H1 (cell line): ENCODE results near the gene DYNLT2B. TPM values are rescaled to one million over a fixed set of nuclear protein-coding genes. Genes with fewer than 3 reads are reported as not detected.

Experiments
- CTCF ChIA-PET: fragments of 300-600 bp; sonication (Branson Sonifier 250); formaldehyde crosslinking; loops from one replicate; lab custom pipeline; 2021; ENCODE audit not compliant: partially characterized antibody; lab: Charles Lee
- POLR2A ChIA-PET: fragments of 300-600 bp; sonication (Branson Sonifier 250); formaldehyde crosslinking; loops from one replicate; lab custom pipeline; 2021; ENCODE audit warnings: inconsistent platforms; ENCODE audit not compliant: partially characterized antibody; lab: Charles Lee
- DNase-seq, 2 experiments: peaks; one replicate each; pipeline versions ENCODE4 v3.0.0 to v3.0.0-alpha.2; 2010 to 2022; ENCODE audit warnings: low spot score in 2 of 2, low read depth in 1 of 2, mixed read lengths in 1 of 2
- FAIRE-seq: peaks from 2 replicates; lab custom pipeline; 2011; peaks lifted over from hg19 to GRCh38; lab: Jason Lieb, UNC
- H2AFZ ChIP-seq: 2 replicates; pipeline ENCODE4 v1.8.1; 2012; ENCODE audit warnings: low read length, inconsistent platforms
- H2AK5ac ChIP-seq: 2 replicates; pipeline ENCODE4 v1.6.1; 2013; ENCODE audit warnings: low read depth, low read length
- H2BK120ac ChIP-seq: replicated peaks from 2 replicates; pipeline ENCODE3; 2013; ENCODE audit warnings: low read depth, low read length, inconsistent platforms
- H2BK12ac ChIP-seq: 2 replicates; pipeline ENCODE4 v1.6.1; 2013; ENCODE audit warnings: low read depth, low read length
- H2BK15ac ChIP-seq: 2 replicates; pipeline ENCODE4 v1.6.1; 2013; ENCODE audit warnings: low read length
- H2BK20ac ChIP-seq: 2 replicates; pipeline ENCODE4 v1.6.1; 2013; ENCODE audit warnings: low read length
- H2BK5ac ChIP-seq: 2 replicates; pipeline ENCODE4 v1.6.1; 2013; ENCODE audit warnings: low read depth, low read length
- H3K14ac ChIP-seq: 2 replicates; pipeline ENCODE4 v1.6.1; 2013; ENCODE audit warnings: inconsistent platforms; ENCODE audit not compliant: insufficient read length
- H3K18ac ChIP-seq: 2 replicates; pipeline ENCODE4 v1.6.1; 2013; ENCODE audit warnings: low read length; ENCODE audit errors: extremely low read depth
- H3K23ac ChIP-seq: 2 replicates; pipeline ENCODE4 v1.6.1; 2013; ENCODE audit warnings: inconsistent platforms; ENCODE audit not compliant: insufficient read length
- H3K23me2 ChIP-seq: 2 replicates; pipeline ENCODE4 v1.6.1; 2013; ENCODE audit warnings: low read depth, low read length
- H3K27ac ChIP-seq: 2 replicates; pipeline ENCODE4 v1.6.1; 2011; ENCODE audit warnings: low read depth, low read length, inconsistent platforms
- H3K27me3 ChIP-seq, 4 experiments: replicated peaks in 1 of 4; 1 replicate in 1 of 4; 2 replicates in 3 of 4; pipeline versions ENCODE4 v1.6.1 to v1.8.1; 2011 to 2013; ENCODE audit warnings: low read length in 3 of 4, mild to moderate bottlenecking in 3 of 4, inconsistent platforms in 2 of 4, mixed read lengths in 2 of 4, moderate library complexity in 1 of 4; ENCODE audit not compliant: control insufficient read depth in 3 of 4, insufficient read depth in 3 of 4; ENCODE audit errors: extremely low read depth in 1 of 4
- H3K36me3 ChIP-seq, 4 experiments: 2 replicates each; pipeline versions ENCODE4 v1.6.1 to v1.8.1; 2011 to 2013; ENCODE audit warnings: mild to moderate bottlenecking in 4 of 4, low read length in 3 of 4, moderate library complexity in 2 of 4, control low read depth in 1 of 4, inconsistent platforms in 1 of 4; ENCODE audit not compliant: insufficient read depth in 4 of 4, control insufficient read depth in 2 of 4
- H3K4ac ChIP-seq: replicated peaks from 2 replicates; pipeline ENCODE3; 2013; ENCODE audit warnings: low read length, low read depth, mixed read lengths, inconsistent platforms; ENCODE audit not compliant: insufficient read length
- H3K4me1 ChIP-seq, 4 experiments: replicated peaks in 1 of 4; 1 replicate in 1 of 4; 2 replicates in 3 of 4; pipeline versions ENCODE4 v1.6.1 to v1.8.1; 2011 to 2013; ENCODE audit warnings: low read length in 3 of 4, inconsistent platforms in 2 of 4, mixed read lengths in 1 of 4; ENCODE audit not compliant: insufficient read depth in 4 of 4, control insufficient read depth in 3 of 4
- H3K4me2 ChIP-seq, 2 experiments: 2 replicates each; pipeline versions ENCODE4 v1.6.1 to v1.8.1; 2011 to 2013; ENCODE audit warnings: low read depth in 2 of 2, low read length in 2 of 2, control low read depth in 1 of 2, inconsistent platforms in 1 of 2, mild to moderate bottlenecking in 1 of 2; ENCODE audit not compliant: insufficient read depth in 1 of 2
- H3K4me3 ChIP-seq, 4 experiments: fragments of 200-600, 300-600 bp in 1 of 4; sonication (generic), shearing (Covaris generic), sonication (Bioruptor Twin) in 1 of 4; 2 replicates each; pipeline versions ENCODE4 v1.5.1 to v1.8.1; 2011 to 2016; ENCODE audit warnings: low read length in 4 of 4, low read depth in 3 of 4, control low read depth in 2 of 4, inconsistent platforms in 2 of 4, mild to moderate bottlenecking in 2 of 4, mixed read lengths in 1 of 4, moderate library complexity in 1 of 4; ENCODE audit not compliant: insufficient read depth in 2 of 4; ENCODE audit errors: extremely low read depth in 1 of 4
- H3K56ac ChIP-seq: replicated peaks from 2 replicates; pipeline ENCODE3; 2013; ENCODE audit warnings: low read depth, mild to moderate bottlenecking, mixed read lengths, low read length, inconsistent platforms; ENCODE audit not compliant: insufficient read length
- H3K79me1 ChIP-seq: 2 replicates; pipeline ENCODE4 v1.6.1; 2013; ENCODE audit warnings: low read depth, low read length, control low read depth
- H3K79me2 ChIP-seq, 2 experiments: 2 replicates each; pipeline versions ENCODE4 v1.6.1 to v1.8.1; 2012 to 2013; ENCODE audit warnings: low read length in 2 of 2, mild to moderate bottlenecking in 2 of 2, inconsistent platforms in 1 of 2; ENCODE audit not compliant: insufficient read depth in 2 of 2, control insufficient read depth in 1 of 2
- H3K9ac ChIP-seq, 4 experiments: replicated peaks in 1 of 4; 1 replicate in 1 of 4; 2 replicates in 3 of 4; pipeline versions ENCODE4 v1.6.1 to v1.8.1; 2011 to 2013; ENCODE audit warnings: low read depth in 3 of 4, low read length in 3 of 4, control low read depth in 2 of 4, mild to moderate bottlenecking in 2 of 4, moderate library complexity in 2 of 4, inconsistent platforms in 1 of 4; ENCODE audit errors: extremely low read depth in 1 of 4
- H3K9me3 ChIP-seq, 2 experiments: 2 replicates each; pipeline versions ENCODE4 v1.6.1 to v1.8.1; 2012 to 2013; ENCODE audit warnings: mild to moderate bottlenecking in 2 of 2, moderate library complexity in 2 of 2, control low read depth in 1 of 2, inconsistent platforms in 1 of 2, low read depth in 1 of 2, low read length in 1 of 2, mixed read lengths in 1 of 2; ENCODE audit not compliant: insufficient read depth in 2 of 2
- H4K20me1 ChIP-seq, 2 experiments: replicated peaks in 1 of 2; 2 replicates each; pipeline versions ENCODE3 to v1.8.1; 2011 to 2013; ENCODE audit warnings: inconsistent platforms in 2 of 2, low read length in 2 of 2, mild to moderate bottlenecking in 1 of 2; ENCODE audit not compliant: insufficient read depth in 2 of 2, control insufficient read depth in 1 of 2
- H4K5ac ChIP-seq: 2 replicates; pipeline ENCODE4 v1.6.1; 2013; ENCODE audit warnings: low read length, low read depth, mixed read lengths, inconsistent platforms; ENCODE audit not compliant: insufficient read length
- H4K8ac ChIP-seq: 2 replicates; pipeline ENCODE4 v1.8.0; 2013; ENCODE audit warnings: mild to moderate bottlenecking, moderate library complexity, low read length, inconsistent platforms; ENCODE audit not compliant: insufficient read depth; ENCODE audit errors: extremely low read depth
- H4K91ac ChIP-seq: replicated peaks from 2 replicates; pipeline ENCODE3; 2013; ENCODE audit warnings: low read length, mixed read lengths, inconsistent platforms; ENCODE audit not compliant: insufficient read length
- BACH1 ChIP-seq: IDR thresholded peaks from 2 replicates; pipeline ENCODE4 v1.6.1; 2012; ENCODE audit warnings: low read length, improper control_type of control experiment
- CBX5 ChIP-seq: fragments of 300-800, 300-1000 bp; sonication (generic); IDR thresholded peaks from 2 replicates; pipeline ENCODE4 v1.7.1; 2016; ENCODE audit warnings: antibody characterized with exemption, low read length, low read depth
- HDAC6 ChIP-seq: IDR thresholded peaks from one replicate; pipeline ENCODE4 v1.7.1; 2012; ENCODE audit warnings: low read depth, mild to moderate bottlenecking, inconsistent platforms, low read length, moderate library complexity
- KDM5A ChIP-seq: fragments of 200-600 bp; IDR thresholded peaks from 2 replicates; pipeline ENCODE4 v1.7.1; 2012; ENCODE audit warnings: mild to moderate bottlenecking, low read length, inconsistent platforms, mixed read lengths
- MAFK ChIP-seq: IDR thresholded peaks from 2 replicates; pipeline ENCODE4 v1.6.1; 2012; ENCODE audit warnings: low read depth, mild to moderate bottlenecking, improper control_type of control experiment, low read length
- RBBP5 ChIP-seq: IDR thresholded peaks from 2 replicates; pipeline ENCODE4 v1.7.1; 2012; ENCODE audit warnings: low read depth, mild to moderate bottlenecking, inconsistent platforms, low read length, moderate library complexity, borderline replicate concordance
- WGBS, 2 experiments: shearing (Covaris generic) in 1 of 2; methylation state at CpG; one replicate each; pipeline versions ENCODE4 v1.1.6 to v1.1.7; 2013 to 2015; ENCODE audit warnings: low lambda C conversion rate in 2 of 2, mixed read lengths in 2 of 2, inconsistent platforms in 1 of 2, low coverage in 1 of 2, missing lambda C conversion rate in 1 of 2; ENCODE audit not compliant: insufficient replicate concordance in 2 of 2, insufficient coverage in 1 of 2, insufficient read length in 1 of 2; ENCODE audit errors: extremely low coverage in 1 of 2, missing lambda C conversion rate in 1 of 2; 5-methylcytosine and 5-hydroxymethylcytosine counted together
- polyA plus RNA-seq, 7 experiments: library from polyadenylated mRNA; depleted of rRNA in 3 of 7; stranded (reverse) in 5 of 7; unstranded in 2 of 7; fragments of >200 nt in 5 of 7; fragments of 200-250 nt in 2 of 7; gene quantifications; 1 replicate in 5 of 7; 2 replicates in 1 of 7; 4 replicates in 1 of 7; pipeline versions ENCODE4 v1.2.1 to v1.2.3, GENCODE V29; 2011 to 2013; ENCODE audit warnings: missing spikeins in 2 of 7, mixed read lengths in 2 of 7
- total RNA-seq: library from RNA; stranded (reverse); fragmentation: NEBNext Ultra II Directional; extraction: Animal tissue kit (Norgen Biotek cat#: 25700); gene quantifications from 2 replicates; pipeline ENCODE4 v1.2.1, GENCODE V29; 2021

The DYNLT2B gene
- total and polyA plus RNA-seq, 2 of the 8 experiments (the other 6 are each of a cell fraction or from before 2014, with no cell fraction given): 10.9 to 22.2 TPM

- no peak for TF ChIP-seq MAFK
- no peak for TF ChIP-seq BACH1
- TF ChIP-seq KDM5A: no peak
- TF ChIP-seq HDAC6: no peak
- TF ChIP-seq RBBP5: no peak
- no peak for TF ChIP-seq CBX5
- no peak overlapping the region for H4K5ac ChIP-seq
- H2AFZ ChIP-seq: no peak overlapping the region
- POLR2A ChIA-PET: interaction anchor here (0.5 kb wide), 1 partner anchor 1204 kb away, joined by 4 read pairs; no protein-coding TSS in a partner anchor
- H3K4me2 ChIP-seq: no peak overlapping the region
- H3K4me3 ChIP-seq: no peak overlapping the region
- no peaks in the 10 kb centered on the region for H3K9me3 ChIP-seq
- H2BK120ac ChIP-seq: no peak overlapping the region
- FAIRE-seq: no peak
- H3K56ac ChIP-seq: peak overlapping the region; percentile 17
- H2BK12ac ChIP-seq: no peak overlapping the region; the same call in 1 of the 2 replicates
- no peaks in the 10 kb centered on the region for H3K27me3 ChIP-seq
- peak overlapping the region; percentile 15; the same call in 1 of the 2 replicates for H3K27ac ChIP-seq
- DNase-seq: no peak
- no peaks in the 10 kb centered on the region for H3K79me2 ChIP-seq
- H4K8ac ChIP-seq: no peak overlapping the region
- no peaks in the 10 kb centered on the region; a peak in 1 of 8 replicates for H3K36me3 ChIP-seq
- peak overlapping the region in 1 of 4 experiments; percentile 17; a peak in 1 of 7 replicates for H3K9ac ChIP-seq
- no peak overlapping the region for H3K18ac ChIP-seq
- no peak overlapping the region for H3K14ac ChIP-seq
- H2AK5ac ChIP-seq: no peak overlapping the region
- H3K23ac ChIP-seq: no peak overlapping the region
- CTCF ChIA-PET: interaction anchor here (0.6 to 1.8 kb wide), 2 partner anchors 67 to 106 kb away, joined by 3 to 4 read pairs; no protein-coding TSS in a partner anchor
- peak overlapping the region; percentile 28; the same call in 1 of the 2 replicates for H2BK5ac ChIP-seq
- H3K23me2 ChIP-seq: peaks cover 4% of the 10 kb centered on the region; the same call in 1 of the 2 replicates
- 85% methylated on average over 3 of the region's 3 CpGs; no CpG with 5 or more reads in 1 of the 2 experiments for WGBS, 2 experiments
- H4K91ac ChIP-seq: peak overlapping the region; percentile 31
- no peak overlapping the region for H3K4ac ChIP-seq
- no peaks in the 10 kb centered on the region for H3K79me1 ChIP-seq
- no peak overlapping the region for H2BK20ac ChIP-seq
- no peaks in the 10 kb centered on the region for H3K4me1 ChIP-seq
- no peak overlapping the region for H2BK15ac ChIP-seq
- H4K20me1 ChIP-seq: no peaks in the 10 kb centered on the region
Observed at GRCh38 chr3:196320137-196320536, 2.1 kb upstream of the DYNLT2B start.
